ENCODE results near the gene NDUFAF5. TPM values are rescaled to one million over a fixed set of nuclear protein-coding genes. Genes with fewer than 3 reads are reported as not detected.

The NDUFAF5 gene
- total and polyA plus RNA-seq, 2 donors (not counting 3 experiments of a cell fraction or from before 2014, with no cell fraction given): 9.8 to 26.4 TPM

GRCh38 chr20:13868331-13868730 is 83.5 kb downstream of the NDUFAF5 start:
- H2AFZ ChIP-seq (ENCODE audit: low read depth, low read length): no peak overlapping the region
- H3K79me2 ChIP-seq (ENCODE audit: control insufficient read depth, insufficient read depth, low read length): no peaks in the 10 kb centered on the region
- FAIRE-seq (no peak), DNase-seq (ENCODE audit: low read depth, low spot score) (no peak)
- H3K4me2 ChIP-seq (ENCODE audit: insufficient read depth, low read length): no peak overlapping the region
- POLR2A ChIA-PET: no interaction called here
- no peak overlapping the region for H3K27ac ChIP-seq (ENCODE audit: insufficient read depth, low read depth, low read length)
- H3K27me3 ChIP-seq (ENCODE audit: control insufficient read depth in 2 of 2, insufficient read depth in 2 of 2, low read length in 2 of 2): no peaks in the 10 kb centered on the region
- H3K9ac ChIP-seq (replicated peaks; ENCODE audit: extremely low read depth, insufficient read depth, low read length): no peak overlapping the region
- H3K4me1 ChIP-seq (ENCODE audit: control insufficient read depth, extremely low read depth, insufficient read depth, low read length): no peaks in the 10 kb centered on the region
- intact Hi-C loops (cut with micrococcal nuclease) (no loop called here), dilution Hi-C loops (cut with MboI; ENCODE audit: extremely low pct_ligation_motif_present, low sequenced_read_pairs) (no loop called here)
- H3K36me3 ChIP-seq (ENCODE audit: control insufficient read depth in 2 of 2, extremely low read depth in 1 of 2, insufficient read depth in 2 of 2, low read length in 2 of 2): no peaks in the 10 kb centered on the region
- BruUV-seq (replicated peaks): no TSS peak
- H3K9me3 ChIP-seq (replicated peaks; ENCODE audit: control insufficient read depth, insufficient read depth, low read length): no peaks in the 10 kb centered on the region
- no peaks in the 10 kb centered on the region for H3K9me1 ChIP-seq (replicated peaks; ENCODE audit: control insufficient read depth, extremely low read depth, insufficient read depth, low read length)
- TF ChIP-seq MAX (IDR thresholded peaks at IDR 0.05; ENCODE audit: insufficient read depth, insufficient read length): no peak
- TF ChIP-seq GATA2 (IDR thresholded peaks at IDR 0.05; ENCODE audit: insufficient read depth, insufficient read length, low read depth, low read length): no peak
- TF ChIP-seq POLR2A (IDR thresholded peaks at IDR 0.05; ENCODE audit: low read depth, low read length): no peak
- no peak for TF ChIP-seq EZH2 (IDR thresholded peaks at IDR 0.05; ENCODE audit: borderline replicate concordance, low read depth, low read length, severe bottlenecking)
- TF ChIP-seq POLR2AphosphoS5 (IDR thresholded peaks at IDR 0.05; ENCODE audit: insufficient read depth, low read depth, low read length): no peak
- no peak for TF ChIP-seq MYC (IDR thresholded peaks at IDR 0.05; ENCODE audit: low read depth, low read length)
- TF ChIP-seq CTCF (IDR thresholded peaks at IDR 0.05; ENCODE audit: extremely low read depth in 1 of 2, insufficient read depth in 1 of 2, low read depth in 1 of 2, low read length in 2 of 2): no peak
- CTCF ChIA-PET: no interaction called here
- no peaks in the 10 kb centered on the region for H4K20me1 ChIP-seq (replicated peaks; ENCODE audit: control insufficient read depth, extremely low read depth, insufficient read depth, low read length)
- no peak overlapping the region for H3K4me3 ChIP-seq (replicated peaks in 1 of 3; ENCODE audit: insufficient read depth in 1 of 3, low read depth in 1 of 3, low read length in 3 of 3)
